ENCODE data around the gene CENPM.

DNA sequence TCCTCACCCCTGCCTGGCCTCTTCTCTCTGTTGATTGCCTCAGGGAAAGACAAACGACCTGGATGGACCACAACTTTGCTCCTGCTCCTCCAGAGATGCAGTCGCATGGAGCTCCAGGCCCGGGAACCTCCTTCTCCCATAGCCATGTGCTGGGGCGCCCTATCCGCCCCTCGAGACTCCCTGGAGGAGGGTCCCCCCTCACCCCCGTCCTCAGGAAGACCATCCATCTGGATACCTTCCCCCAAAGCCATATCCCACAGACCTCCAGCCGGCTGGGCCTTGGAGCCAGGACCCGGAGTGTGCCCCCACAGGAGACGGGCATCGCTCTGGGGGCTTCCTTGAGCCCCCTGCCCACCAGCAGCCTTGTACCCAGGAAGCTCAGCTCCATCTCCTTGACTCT is 24.5 kb upstream of the CENPM start:
- TF ChIP-seq REST (IDR thresholded peaks at IDR 0.05; ENCODE audit: borderline replicate concordance) (no peak), EP300 (conservative IDR thresholded peaks at IDR 0.05; ENCODE audit: poor library complexity, severe bottlenecking) (no peak), CTCF (IDR thresholded peaks at IDR 0.05; ENCODE audit: poor library complexity, severe bottlenecking) (no peak), EZH2 (IDR thresholded peaks at IDR 0.05; ENCODE audit: borderline replicate concordance, insufficient read depth, low read length, poor library complexity, severe bottlenecking) (no peak), RAD21 (conservative IDR thresholded peaks at IDR 0.05) (no peak)

All from neural cell (in vitro differentiated cells).